OCI-LY1 (cell line): ENCODE measurements around the gene GIT2.

Experiments
- EZH2 ChIP-seq: fragments of 200-600 bp; sonication (generic), shearing (Covaris generic); IDR thresholded peaks from 2 replicates; pipeline ENCODE4 v1.8.0; 2017; ENCODE audit warnings: borderline replicate concordance, mixed run types, mild to moderate bottlenecking, antibody characterized with exemption, low read length, moderate library complexity, mixed read lengths
- TF ChIP-seq, protein P1 (sequence below): fragments of 200-600 bp; sonication (generic), shearing (Covaris generic); IDR thresholded peaks from 2 replicates; pipeline ENCODE4 v1.5.1; 2017; ENCODE audit warnings: mild to moderate bottlenecking, antibody characterized with exemption, low read length, moderate library complexity, mixed read lengths

GRCh38 chr12:109910969-109911348 lies 85.2 kb downstream of the GIT2 start:
- TF ChIP-seq, protein P1, sequence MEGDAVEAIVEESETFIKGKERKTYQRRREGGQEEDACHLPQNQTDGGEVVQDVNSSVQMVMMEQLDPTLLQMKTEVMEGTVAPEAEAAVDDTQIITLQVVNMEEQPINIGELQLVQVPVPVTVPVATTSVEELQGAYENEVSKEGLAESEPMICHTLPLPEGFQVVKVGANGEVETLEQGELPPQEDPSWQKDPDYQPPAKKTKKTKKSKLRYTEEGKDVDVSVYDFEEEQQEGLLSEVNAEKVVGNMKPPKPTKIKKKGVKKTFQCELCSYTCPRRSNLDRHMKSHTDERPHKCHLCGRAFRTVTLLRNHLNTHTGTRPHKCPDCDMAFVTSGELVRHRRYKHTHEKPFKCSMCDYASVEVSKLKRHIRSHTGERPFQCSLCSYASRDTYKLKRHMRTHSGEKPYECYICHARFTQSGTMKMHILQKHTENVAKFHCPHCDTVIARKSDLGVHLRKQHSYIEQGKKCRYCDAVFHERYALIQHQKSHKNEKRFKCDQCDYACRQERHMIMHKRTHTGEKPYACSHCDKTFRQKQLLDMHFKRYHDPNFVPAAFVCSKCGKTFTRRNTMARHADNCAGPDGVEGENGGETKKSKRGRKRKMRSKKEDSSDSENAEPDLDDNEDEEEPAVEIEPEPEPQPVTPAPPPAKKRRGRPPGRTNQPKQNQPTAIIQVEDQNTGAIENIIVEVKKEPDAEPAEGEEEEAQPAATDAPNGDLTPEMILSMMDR: no peak
- TF ChIP-seq EZH2: no peak
